Trophoblast cell (in vitro differentiated cells and primary cell): Measurements from ENCODE around the gene LAMP1.

Experiments
- DNase-seq, 2 donors: peaks; one replicate each; pipeline ENCODE4 v3.0.0-alpha.2; 2016
- H2AFZ ChIP-seq: 2 replicates; pipeline ENCODE4 v1.6.1; 2013; ENCODE audit warnings: low read length, moderate library complexity, mild to moderate bottlenecking; ENCODE audit not compliant: insufficient read depth, poor library complexity
- H2AK5ac ChIP-seq: 2 replicates; pipeline ENCODE4 v1.6.1; 2013; ENCODE audit warnings: mild to moderate bottlenecking, low read length
- H2BK120ac ChIP-seq: 2 replicates; pipeline ENCODE4 v1.6.1; 2013; ENCODE audit warnings: low read length, mild to moderate bottlenecking, moderate library complexity; ENCODE audit not compliant: insufficient read depth, poor library complexity
- H2BK12ac ChIP-seq: 2 replicates; pipeline ENCODE4 v1.6.1; 2013; ENCODE audit warnings: mild to moderate bottlenecking, low read length, moderate library complexity
- H2BK5ac ChIP-seq: 2 replicates; pipeline ENCODE4 v1.6.1; 2013; ENCODE audit warnings: low read length, low read depth, moderate library complexity, mild to moderate bottlenecking; ENCODE audit not compliant: poor library complexity
- H3K14ac ChIP-seq: 2 replicates; pipeline ENCODE4 v1.6.1; 2013; ENCODE audit warnings: mild to moderate bottlenecking, low read length
- H3K18ac ChIP-seq: 2 replicates; pipeline ENCODE4 v1.6.1; 2013; ENCODE audit warnings: mild to moderate bottlenecking, low read length
- H3K23ac ChIP-seq: 2 replicates; pipeline ENCODE4 v1.6.1; 2013; ENCODE audit warnings: low read length
- H3K27ac ChIP-seq: 2 replicates; pipeline ENCODE4 v1.5.1; 2013; ENCODE audit warnings: low read depth, mild to moderate bottlenecking, inconsistent platforms, low read length, moderate library complexity
- H3K27me3 ChIP-seq: 2 replicates; pipeline ENCODE4 v1.6.1; 2013; ENCODE audit warnings: inconsistent platforms, mild to moderate bottlenecking, low read length, moderate library complexity; ENCODE audit not compliant: insufficient read depth
- H3K36me3 ChIP-seq, 2 experiments: 1 replicate in 1 of 2; 2 replicates in 1 of 2; pipeline ENCODE4 v1.6.1; 2013; ENCODE audit warnings: low read length in 2 of 2, mild to moderate bottlenecking in 2 of 2, moderate library complexity in 1 of 2; ENCODE audit not compliant: insufficient read depth in 2 of 2, control insufficient read depth in 1 of 2
- H3K4ac ChIP-seq: 2 replicates; pipeline ENCODE4 v1.6.1; 2013; ENCODE audit warnings: low read depth, mild to moderate bottlenecking, low read length, moderate library complexity
- H3K4me1 ChIP-seq, 2 experiments: 1 replicate in 1 of 2; 2 replicates in 1 of 2; pipeline ENCODE4 v1.6.1; 2013; ENCODE audit warnings: low read length in 2 of 2, mild to moderate bottlenecking in 2 of 2, moderate library complexity in 1 of 2; ENCODE audit not compliant: insufficient read depth in 2 of 2, control insufficient read depth in 1 of 2
- H3K4me2 ChIP-seq: 2 replicates; pipeline ENCODE4 v1.6.1; 2013; ENCODE audit warnings: inconsistent platforms, mild to moderate bottlenecking, low read length, moderate library complexity
- H3K4me3 ChIP-seq: 2 replicates; pipeline ENCODE4 v1.5.1; 2013; ENCODE audit warnings: mild to moderate bottlenecking, low read depth, low read length, inconsistent platforms
- H3K79me1 ChIP-seq: one replicate; pipeline ENCODE4 v1.6.1; 2013; ENCODE audit warnings: low read length
- H3K79me2 ChIP-seq: 2 replicates; pipeline ENCODE4 v1.6.1; 2013; ENCODE audit warnings: low read length, mild to moderate bottlenecking; ENCODE audit not compliant: control insufficient read depth, insufficient read depth, poor library complexity
- H3K9ac ChIP-seq: 2 replicates; pipeline ENCODE4 v1.6.1; 2013; ENCODE audit warnings: mild to moderate bottlenecking, low read length
- H3K9me3 ChIP-seq: 2 replicates; pipeline ENCODE4 v1.6.1; 2013; ENCODE audit warnings: low read depth, mild to moderate bottlenecking, control low read depth, inconsistent platforms, low read length; ENCODE audit not compliant: insufficient read depth
- H4K12ac ChIP-seq: 2 replicates; pipeline ENCODE4 v1.6.1; 2013; ENCODE audit warnings: low read depth, mild to moderate bottlenecking, low read length, moderate library complexity
- H4K8ac ChIP-seq: 2 replicates; pipeline ENCODE4 v1.6.1; 2013; ENCODE audit warnings: low read depth, mild to moderate bottlenecking, low read length, moderate library complexity
- H4K91ac ChIP-seq: one replicate; pipeline ENCODE4 v1.6.1; 2013; ENCODE audit warnings: low read depth, mild to moderate bottlenecking, low read length, moderate library complexity
- WGBS: extraction: QIAGEN DNeasy Blood & Tissue Kit; methylation state at CpG from one replicate; pipeline ENCODE4 v1.1.7; 2013; ENCODE audit warnings: missing lambda C conversion rate; ENCODE audit not compliant: insufficient read length, insufficient coverage; ENCODE audit errors: extremely low coverage; 5-methylcytosine and 5-hydroxymethylcytosine counted together

LAMP1 gene

DNA sequence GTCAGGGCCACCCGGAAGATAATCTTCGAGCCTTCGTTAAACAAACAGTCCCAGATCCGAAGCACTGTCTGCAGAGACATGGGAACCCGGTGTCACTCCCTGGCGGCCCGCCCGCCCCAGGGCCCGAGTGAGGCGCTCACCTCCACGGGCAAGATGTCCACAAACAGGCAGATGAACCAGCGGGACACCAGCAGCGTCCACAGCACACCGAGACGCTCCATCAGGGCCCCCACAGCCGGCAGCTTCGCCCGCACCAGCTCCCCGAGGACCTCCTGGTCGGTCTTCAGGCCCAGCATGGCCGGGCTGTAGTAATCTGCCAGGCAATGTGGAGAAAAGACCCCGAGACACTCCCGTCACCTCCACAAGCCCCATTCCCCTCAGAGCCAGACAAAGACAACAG is 28.7 kb downstream of the LAMP1 start:
- no CpG with 5 or more reads among the region's 23 CpGs for WGBS
- H3K79me1 ChIP-seq, result no peaks in the 10 kb centered on the region
- H3K4me3 ChIP-seq, result no peak overlapping the region
- no peaks in the 10 kb centered on the region for H3K27me3 ChIP-seq
- H2AK5ac ChIP-seq, result no peak overlapping the region
- no peaks in the 10 kb centered on the region for H3K4me1 ChIP-seq
- H2BK120ac ChIP-seq, result no peak overlapping the region
- no peak overlapping the region for H3K9ac ChIP-seq
- peaks cover 34 to 44% of the 10 kb centered on the region in 2 experiments for H3K36me3 ChIP-seq
- no peak overlapping the region for H3K4ac ChIP-seq
- no peak overlapping the region for H4K91ac ChIP-seq
- no peak overlapping the region for H3K4me2 ChIP-seq
- H2AFZ ChIP-seq, result no peak overlapping the region
- no peaks in the 10 kb centered on the region for H3K79me2 ChIP-seq
- no peak overlapping the region for H2BK12ac ChIP-seq
- H3K27ac ChIP-seq, result no peak overlapping the region
- H3K18ac ChIP-seq, result no peak overlapping the region
- peaks cover 2% of the 10 kb centered on the region for H3K9me3 ChIP-seq
- H3K14ac ChIP-seq, result no peak overlapping the region
- no peak overlapping the region for H3K23ac ChIP-seq
- no peak overlapping the region for H4K12ac ChIP-seq
- DNase-seq, result no peak
- no peak overlapping the region for H4K8ac ChIP-seq
- no peak overlapping the region for H2BK5ac ChIP-seq

DNA sequence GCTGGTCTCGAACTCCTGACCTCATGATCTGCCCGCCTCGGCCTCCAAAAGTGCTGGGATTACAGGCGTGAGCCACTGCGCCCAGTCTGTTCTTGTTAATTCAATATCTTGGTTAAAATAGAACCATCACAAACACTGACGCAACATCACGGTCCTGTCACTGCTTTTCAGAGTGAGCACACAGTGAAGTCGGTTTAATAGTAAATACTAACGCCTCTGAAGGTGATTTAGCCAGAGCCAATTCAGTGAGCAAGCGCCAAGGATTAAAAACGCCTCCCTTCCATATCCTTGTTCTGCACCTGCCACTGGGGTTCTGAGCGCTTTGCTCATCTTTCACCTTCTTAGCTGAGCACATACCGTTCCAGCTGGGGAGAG is 30.3 kb downstream of the LAMP1 start:
- Histone ChIP-seq H3K27ac (no peak overlapping the region), H3K18ac (no peak overlapping the region), H2BK12ac (no peak overlapping the region), H3K4me3 (no peak overlapping the region), H3K9ac (no peak overlapping the region), H3K14ac (no peak overlapping the region), H3K79me1 (no peaks in the 10 kb centered on the region), H3K4me1 (peaks cover 6 to 9% of the 10 kb centered on the region in 2 experiments), H2AK5ac (no peak overlapping the region), H3K4me2 (no peak overlapping the region), H3K27me3 (no peaks in the 10 kb centered on the region), H3K79me2 (no peaks in the 10 kb centered on the region), H3K36me3 (peaks cover 20 to 29% of the 10 kb centered on the region in 2 experiments), H2AFZ (no peak overlapping the region), H4K91ac (no peak overlapping the region), H3K4ac (no peak overlapping the region), H3K23ac (no peak overlapping the region), H4K8ac (no peak overlapping the region), H3K9me3 (peaks cover 3% of the 10 kb centered on the region), H2BK120ac (no peak overlapping the region), H4K12ac (no peak overlapping the region), H2BK5ac (no peak overlapping the region)
- no peak for DNase-seq
- no CpG with 5 or more reads among the region's 13 CpGs for WGBS

DNA sequence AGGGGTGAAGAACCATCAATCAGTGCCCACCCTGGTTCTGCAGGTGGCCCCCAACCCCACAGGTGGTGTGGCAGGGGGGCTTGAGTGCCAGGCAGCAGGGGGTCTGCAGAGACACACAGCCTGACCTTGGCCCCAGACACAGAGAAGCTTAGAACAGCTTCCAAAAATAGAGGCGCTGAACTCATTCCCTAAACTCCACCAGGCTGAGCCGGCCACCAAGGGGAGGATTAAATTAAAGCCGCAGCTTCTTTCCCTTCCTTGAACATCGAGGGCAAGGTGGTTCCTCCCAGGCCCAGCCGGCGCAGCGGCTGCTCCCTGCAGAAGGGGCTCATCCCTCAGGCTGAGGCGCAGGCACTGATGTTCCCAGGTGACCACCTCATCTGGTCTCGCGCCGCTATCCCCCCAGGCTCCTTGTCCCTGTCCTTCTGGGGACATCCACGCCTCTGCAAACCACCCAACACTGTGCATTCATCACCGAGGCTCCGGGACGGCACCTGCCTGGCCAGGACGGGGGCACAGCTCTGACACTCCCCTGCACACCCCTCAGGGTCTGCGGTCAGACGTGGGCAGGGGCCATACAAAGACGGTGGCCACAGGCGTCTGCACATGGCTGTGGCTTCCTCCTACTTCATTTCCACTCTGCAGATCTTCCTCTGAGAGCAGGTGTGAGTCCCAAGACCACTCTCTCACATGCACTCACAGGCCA is 30.9 kb downstream of the LAMP1 start:
- H3K4ac ChIP-seq, result no peak overlapping the region
- no peak overlapping the region for H3K23ac ChIP-seq
- no peak overlapping the region for H3K4me3 ChIP-seq
- no CpG with 5 or more reads among the region's 20 CpGs for WGBS
- no peak overlapping the region for H2BK12ac ChIP-seq
- H3K27me3 ChIP-seq, result no peaks in the 10 kb centered on the region
- H2AFZ ChIP-seq, result no peak overlapping the region
- no peak for DNase-seq
- H3K9me3 ChIP-seq, result peaks cover 3% of the 10 kb centered on the region
- H4K8ac ChIP-seq, result no peak overlapping the region
- no peak overlapping the region for H3K4me2 ChIP-seq
- no peaks in the 10 kb centered on the region for H3K79me2 ChIP-seq
- H3K4me1 ChIP-seq, result peaks cover 6 to 9% of the 10 kb centered on the region in 2 experiments
- no peak overlapping the region for H2AK5ac ChIP-seq
- H3K79me1 ChIP-seq, result no peaks in the 10 kb centered on the region
- peaks cover 17 to 26% of the 10 kb centered on the region in 2 experiments for H3K36me3 ChIP-seq
- H3K27ac ChIP-seq, result no peak overlapping the region
- H2BK5ac ChIP-seq, result no peak overlapping the region
- H2BK120ac ChIP-seq, result no peak overlapping the region
- no peak overlapping the region for H3K9ac ChIP-seq
- no peak overlapping the region for H4K91ac ChIP-seq
- no peak overlapping the region for H3K18ac ChIP-seq
- no peak overlapping the region for H3K14ac ChIP-seq
- H4K12ac ChIP-seq, result no peak overlapping the region

GRCh38 chr13:113328851-113329250 is 31.8 kb downstream of the LAMP1 start:
- WGBS, result no CpG with 5 or more reads among the region's 12 CpGs
- Histone ChIP-seq H3K4me2 (no peak overlapping the region), H2BK12ac (no peak overlapping the region), H3K18ac (no peak overlapping the region), H4K8ac (no peak overlapping the region), H3K23ac (no peak overlapping the region), H4K12ac (no peak overlapping the region), H3K9ac (no peak overlapping the region), H3K9me3 (peaks cover 3% of the 10 kb centered on the region), H2AFZ (no peak overlapping the region), H2BK5ac (no peak overlapping the region), H3K14ac (no peak overlapping the region), H3K4me1 (peaks cover 6 to 9% of the 10 kb centered on the region in 2 experiments), H3K4me3 (no peak overlapping the region), H4K91ac (no peak overlapping the region), H2AK5ac (no peak overlapping the region), H3K79me2 (no peaks in the 10 kb centered on the region), H3K36me3 (peaks cover 10 to 17% of the 10 kb centered on the region in 2 experiments), H3K27me3 (no peaks in the 10 kb centered on the region), H3K27ac (no peak overlapping the region), H3K4ac (no peak overlapping the region), H3K79me1 (no peaks in the 10 kb centered on the region), H2BK120ac (no peak overlapping the region)
- DNase-seq, result no peak
